Non-pigmented ciliary epithelial cell (primary cell): ENCODE measurements around the gene CHD1.

Experiments used
- DNase-seq: peaks from one replicate; pipeline ENCODE4 v3.0.0-alpha.2; 2010; ENCODE audit warnings: low read depth

Gene CHD1

GRCh38 chr5:98813755-98814154 is 115.1 kb downstream of the CHD1 start:
- DNase-seq, result no peak

DNA sequence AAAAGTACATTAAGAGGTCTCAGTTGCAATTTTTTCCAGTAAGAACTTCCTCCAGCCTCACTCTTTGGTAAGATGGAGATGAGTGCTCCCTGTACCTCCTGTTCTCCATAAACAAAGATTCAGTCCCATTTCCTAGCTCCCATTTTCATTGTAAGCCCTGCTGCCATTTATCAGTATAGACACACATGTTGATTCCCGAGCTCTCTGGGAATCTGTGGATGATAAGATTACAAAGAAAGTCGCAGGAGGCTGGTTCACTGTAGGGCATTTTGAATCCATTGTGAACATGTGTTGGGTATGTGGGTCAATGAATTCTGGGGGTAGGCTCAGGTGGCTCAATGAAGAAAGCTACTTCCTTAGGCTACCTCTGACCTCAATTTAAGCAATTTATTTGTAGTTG is 118.6 kb downstream of the CHD1 start:
- no peak for DNase-seq

DNA sequence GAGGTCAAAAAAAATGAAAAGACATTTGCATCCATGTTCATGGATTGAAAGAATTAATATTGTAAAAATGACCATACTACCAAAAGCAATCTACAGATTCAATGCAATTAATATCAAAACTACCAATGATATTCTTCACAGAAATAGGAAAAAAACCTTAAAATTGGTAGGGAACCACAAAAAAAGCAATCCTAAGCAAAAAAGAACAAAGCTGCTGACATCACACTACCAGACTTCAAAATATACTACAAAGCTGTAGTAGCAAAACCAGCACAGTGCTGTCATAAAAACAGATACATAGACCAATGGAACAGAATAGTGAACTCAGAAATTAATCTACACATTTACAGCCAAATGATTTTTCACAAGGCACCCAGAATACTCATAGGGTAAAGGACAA is 121.0 kb downstream of the CHD1 start:
- no peak for DNase-seq

DNA sequence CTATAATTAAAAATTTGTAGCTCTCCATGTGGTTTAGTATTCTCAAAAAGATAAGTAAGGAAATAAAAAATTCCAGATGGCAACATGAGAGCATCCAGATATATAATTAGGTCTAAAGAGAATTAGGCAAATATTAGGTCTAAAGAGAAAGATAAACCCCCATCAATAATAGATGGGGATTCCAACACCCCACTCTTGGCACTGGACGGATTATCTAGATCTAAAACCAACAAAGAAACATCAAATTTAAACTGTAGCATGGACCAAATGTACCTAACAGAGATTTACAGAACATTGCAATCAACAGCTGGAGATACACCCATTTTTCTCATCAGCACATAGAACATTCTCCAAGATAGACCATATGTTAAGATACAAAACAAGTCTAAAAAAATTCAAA is 123.7 kb downstream of the CHD1 start:
- DNase-seq, result no peak

- no peak for DNase-seq
Observed at GRCh38 chr5:98804066-98804465, 124.7 kb downstream of the CHD1 start.
